ENCODE results near the gene PCDH9.

PCDH9 gene

DNA sequence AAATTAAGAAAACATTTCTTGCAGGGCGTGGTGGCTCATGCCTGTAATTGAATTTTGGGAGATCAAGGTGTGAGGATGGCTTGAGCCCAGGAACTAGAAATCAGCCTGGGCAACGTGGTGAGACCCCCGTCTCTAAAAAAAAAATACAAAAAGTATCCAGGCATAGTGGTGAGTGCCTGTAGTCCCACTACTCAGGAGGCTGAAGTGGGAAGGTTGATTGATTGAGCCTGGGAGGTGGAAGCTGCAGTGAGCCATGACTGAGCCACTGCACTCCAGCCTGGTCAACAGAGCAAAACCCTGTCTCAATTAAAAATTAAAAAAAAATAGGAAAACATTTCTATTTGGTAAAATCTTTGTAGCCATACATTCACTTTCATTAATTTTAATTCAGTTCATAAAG lies 526.5 kb downstream of the PCDH9 start:
- DNase-seq = no peak

DNA sequence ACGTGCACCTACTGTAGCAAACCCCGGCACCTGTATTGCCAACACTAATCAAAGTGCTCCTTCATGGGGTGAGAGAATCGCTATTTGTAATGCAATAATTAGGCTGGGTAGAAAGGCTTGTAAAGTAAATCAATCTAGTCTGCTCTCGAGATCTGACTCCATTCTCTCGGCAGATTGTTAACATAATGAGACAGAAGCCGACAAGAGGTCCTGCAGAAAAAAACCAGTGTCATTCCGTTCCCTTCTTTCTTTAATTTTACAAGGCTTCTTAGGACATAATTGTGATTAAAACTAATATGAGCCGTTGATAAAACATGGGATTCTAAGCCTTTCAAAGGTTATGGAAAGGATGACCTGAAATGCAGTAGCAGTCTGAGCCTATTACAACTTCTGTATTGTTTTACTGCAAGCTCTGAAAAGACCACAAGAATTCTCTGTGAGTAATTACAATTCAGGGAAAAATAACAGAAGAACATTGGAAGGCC lies 530.0 kb downstream of the PCDH9 start:
- DNase-seq = no peak

DNA sequence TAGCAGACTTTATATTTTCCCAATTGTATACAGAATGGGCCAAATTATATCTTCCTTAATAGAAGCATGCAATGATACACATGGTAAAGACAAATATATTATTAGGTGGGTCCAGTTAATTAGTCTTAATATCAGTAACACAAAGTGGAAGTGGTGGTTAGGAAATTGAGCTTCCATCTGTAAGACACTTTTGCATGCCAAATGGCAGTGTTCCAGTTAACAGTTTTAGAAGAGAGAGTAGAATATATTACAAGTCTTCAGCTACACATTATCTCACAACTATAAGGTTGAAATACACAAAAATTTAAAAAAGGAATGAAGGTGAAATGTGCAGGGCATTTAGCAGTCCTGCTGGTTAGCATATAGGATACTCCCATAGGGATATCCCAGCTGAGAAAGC lies 536.5 kb downstream of the PCDH9 start:
- peak; percentile 12 for DNase-seq

GRCh38 chr13:66691149-66691548 lies 539.0 kb downstream of the PCDH9 start:
- DNase-seq = no peak

GRCh38 chr13:66689628-66690027 lies 540.5 kb downstream of the PCDH9 start:
- DNase-seq = peak; percentile 50

DNA sequence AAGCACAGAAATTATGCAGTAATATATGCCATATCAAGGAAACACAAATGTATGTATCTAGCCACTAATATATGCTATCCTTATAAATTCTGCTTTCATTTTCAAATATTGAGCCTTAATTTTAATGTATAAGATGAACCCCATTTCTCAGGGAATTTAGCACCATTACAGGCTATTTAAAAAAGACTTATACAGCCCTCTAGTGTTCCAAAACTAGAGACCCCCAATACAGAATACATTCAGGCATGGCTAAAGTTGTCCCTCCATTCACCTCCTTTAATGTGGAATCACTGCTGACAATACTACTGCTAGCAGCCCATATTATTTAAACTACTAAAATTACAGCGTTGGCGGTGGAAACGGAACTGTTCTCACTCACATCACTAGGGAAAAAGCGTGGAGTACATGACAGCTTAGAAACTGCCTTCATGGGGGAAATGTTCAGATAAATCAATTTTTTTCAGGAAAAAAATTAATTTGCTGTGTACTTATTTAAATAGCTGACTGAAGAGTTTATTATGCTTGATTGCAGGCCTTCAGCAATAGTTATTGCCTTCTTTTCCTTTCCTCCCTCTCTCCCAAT lies 541.0 kb downstream of the PCDH9 start:
- no peak for DNase-seq

- no peak for DNase-seq
These were observed 548.7 kb downstream of the PCDH9 start for GRCh38 chr13:66681403-66681802.

DNA sequence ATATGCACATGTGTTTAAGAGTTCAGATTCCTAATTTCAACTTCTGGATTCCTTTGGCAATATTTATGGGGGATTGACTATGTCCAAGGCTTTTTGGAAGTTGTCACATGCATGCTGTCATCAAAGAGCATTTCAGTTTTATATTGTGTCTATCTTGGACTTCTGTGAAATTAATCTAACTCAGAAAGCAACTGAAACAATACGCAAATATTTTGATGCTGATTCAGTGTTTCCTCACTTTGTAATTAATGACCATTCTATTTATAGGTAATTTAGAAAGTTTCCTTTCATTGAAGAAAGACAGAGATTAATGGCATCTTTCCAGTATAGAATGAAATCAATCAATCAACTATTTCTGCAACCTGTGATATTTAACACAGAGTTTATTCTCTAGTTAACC lies 550.1 kb downstream of the PCDH9 start:
- DNase-seq = no peak

DNA sequence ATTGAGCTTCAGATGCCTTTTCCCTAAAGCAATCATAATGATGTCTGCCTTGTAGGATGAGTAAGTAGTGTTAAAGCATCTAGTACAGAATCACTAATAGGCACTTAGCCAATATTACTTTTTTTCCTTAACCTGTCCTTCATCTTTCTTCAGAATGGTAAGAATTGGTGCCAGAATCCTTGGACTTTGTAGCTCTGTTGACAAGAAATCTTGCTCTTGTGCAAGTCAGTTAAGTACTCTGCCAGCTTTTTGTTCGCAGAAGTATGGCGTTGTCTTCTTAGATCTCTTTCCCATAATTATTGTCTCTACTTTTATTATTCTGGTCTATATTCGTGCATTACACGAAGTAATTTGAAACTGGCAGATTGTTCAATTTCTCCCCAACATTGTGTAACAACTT lies 554.5 kb downstream of the PCDH9 start:
- DNase-seq = no peak

GRCh38 chr13:66673401-66673800 lies 556.7 kb downstream of the PCDH9 start:
- no peak for DNase-seq

- peak; percentile 16 for DNase-seq
These were observed 564.1 kb downstream of the PCDH9 start for GRCh38 chr13:66665991-66666390.

- DNase-seq = peak; percentile 22
These were observed 566.4 kb downstream of the PCDH9 start for GRCh38 chr13:66663711-66664110.

DNA sequence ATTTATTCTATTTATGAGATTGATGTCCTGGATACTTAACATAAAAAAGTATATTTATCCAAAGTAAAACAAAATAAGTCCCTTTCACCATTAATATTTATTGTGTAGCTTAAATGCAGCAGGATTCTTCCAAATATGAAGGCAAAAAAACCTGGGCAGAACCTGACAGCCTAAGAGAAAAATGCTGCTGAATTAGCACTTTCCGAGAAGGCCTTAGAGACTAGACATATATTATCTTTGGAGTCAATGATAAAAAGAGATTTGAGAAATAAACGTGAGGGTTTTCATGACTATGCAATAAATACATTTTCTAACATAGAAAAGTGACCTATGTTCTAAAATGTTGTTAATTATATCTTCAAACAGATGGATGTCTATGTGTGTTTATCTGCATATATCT lies 566.9 kb downstream of the PCDH9 start:
- DNase-seq = no peak

DNA sequence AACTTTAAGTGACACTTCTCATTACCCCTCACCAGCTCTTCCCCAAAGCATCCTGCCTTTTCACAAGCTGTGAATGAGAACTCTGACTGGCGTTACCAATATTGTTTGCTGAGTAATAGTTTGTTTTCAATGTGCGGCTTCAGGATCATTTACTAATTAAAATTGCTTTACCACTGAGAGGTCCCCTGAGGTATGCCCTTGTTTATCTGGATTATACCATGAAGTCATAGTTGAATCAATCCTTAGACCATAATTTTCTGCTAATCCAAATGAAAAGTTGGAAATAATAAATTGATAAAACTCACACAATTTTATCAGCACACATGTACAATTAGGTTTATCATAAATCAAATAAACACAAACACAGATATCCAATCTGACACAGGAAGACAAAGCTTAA lies 568.8 kb downstream of the PCDH9 start:
- DNase-seq = no peak

GRCh38 chr13:66660468-66660813 lies 569.7 kb downstream of the PCDH9 start:
- DNase-seq = no peak

DNA sequence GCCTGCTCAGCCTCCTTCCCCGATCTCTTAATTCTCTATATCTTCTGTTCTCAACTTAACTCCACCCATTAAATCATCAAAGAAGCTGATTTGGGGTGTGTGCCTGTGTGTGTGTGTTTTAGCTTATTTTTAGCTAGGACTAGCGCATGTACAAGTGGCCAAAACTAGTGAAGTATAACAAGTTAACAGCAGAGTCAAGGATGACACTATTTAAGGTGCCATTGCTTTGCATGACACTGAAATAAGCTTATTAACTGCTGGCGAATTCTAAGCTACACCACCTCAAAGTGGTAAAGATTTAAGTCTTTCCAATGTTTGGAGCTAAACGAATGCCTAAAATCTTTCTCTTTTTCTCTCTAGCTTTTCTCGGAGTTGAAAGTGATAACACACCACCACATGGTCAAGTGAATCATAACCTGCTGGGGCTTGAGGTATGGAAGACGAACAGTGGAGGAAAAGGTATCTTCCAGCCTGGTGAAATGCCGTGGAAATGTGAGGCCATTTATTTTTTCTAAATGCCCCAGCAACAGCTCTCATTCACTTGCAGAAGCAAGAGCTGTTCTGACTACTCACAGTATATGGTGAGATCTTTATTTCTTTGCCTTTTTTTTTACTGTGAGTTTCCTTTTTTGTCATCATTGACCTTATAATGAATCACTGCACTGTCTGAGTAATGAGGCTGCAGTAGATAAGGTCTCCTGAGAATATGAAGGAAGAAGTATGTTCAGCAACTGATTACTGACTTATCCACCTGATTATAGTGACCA lies 570.3 kb downstream of the PCDH9 start:
- DNase-seq = no peak

DNA sequence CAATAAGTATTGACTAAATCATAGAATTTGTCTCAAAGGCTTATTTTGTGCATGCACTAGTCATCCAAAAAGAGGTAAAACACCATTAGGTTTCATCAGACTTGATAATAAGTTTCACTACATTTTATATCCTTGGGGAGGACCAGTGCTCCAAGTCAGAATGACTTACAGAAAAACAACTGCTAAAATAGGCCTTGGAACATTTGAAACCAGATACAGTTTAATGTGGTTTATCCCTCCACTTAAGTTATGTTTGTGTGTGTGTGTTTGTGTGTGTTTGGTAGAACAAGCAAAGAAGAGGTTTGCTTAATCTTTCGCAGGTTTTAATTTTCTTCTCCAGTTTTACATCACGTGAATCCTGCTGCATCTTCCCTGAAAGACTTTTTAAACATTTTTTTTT lies 570.9 kb downstream of the PCDH9 start:
- no peak for DNase-seq

DNA sequence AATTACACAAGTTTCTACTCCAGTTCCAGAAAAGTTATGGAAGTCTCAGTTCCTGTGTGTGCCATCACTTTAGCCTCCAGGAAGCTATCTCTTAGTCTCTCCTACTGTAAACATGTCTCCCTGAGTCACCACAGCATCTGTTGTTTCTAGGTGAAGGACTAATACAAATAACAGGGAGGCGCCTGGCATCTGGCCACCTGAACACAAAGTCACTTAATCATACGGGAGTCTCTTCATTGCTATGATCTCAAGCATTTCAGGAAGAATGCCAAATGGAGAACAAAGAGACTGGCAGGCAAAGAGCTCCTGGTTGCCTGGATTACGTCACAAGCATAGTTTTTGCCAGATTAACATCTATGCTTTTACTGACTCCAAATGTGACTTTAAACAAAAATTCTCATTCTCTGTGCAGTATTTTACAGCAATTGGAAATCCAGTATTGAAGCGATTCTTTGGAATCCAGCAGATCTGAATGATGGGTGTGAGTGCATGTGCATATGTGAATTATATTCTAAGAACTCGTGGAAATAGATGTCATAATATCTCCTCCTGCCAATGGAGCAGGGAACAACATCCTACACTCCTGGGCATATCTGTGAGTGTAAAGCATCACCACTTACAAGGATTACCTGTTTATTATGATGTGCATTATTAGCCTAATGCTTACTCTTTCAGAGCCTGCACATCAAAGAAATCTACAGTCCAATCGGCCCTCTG lies 572.8 kb downstream of the PCDH9 start:
- peak; percentile 98 for DNase-seq

DNA sequence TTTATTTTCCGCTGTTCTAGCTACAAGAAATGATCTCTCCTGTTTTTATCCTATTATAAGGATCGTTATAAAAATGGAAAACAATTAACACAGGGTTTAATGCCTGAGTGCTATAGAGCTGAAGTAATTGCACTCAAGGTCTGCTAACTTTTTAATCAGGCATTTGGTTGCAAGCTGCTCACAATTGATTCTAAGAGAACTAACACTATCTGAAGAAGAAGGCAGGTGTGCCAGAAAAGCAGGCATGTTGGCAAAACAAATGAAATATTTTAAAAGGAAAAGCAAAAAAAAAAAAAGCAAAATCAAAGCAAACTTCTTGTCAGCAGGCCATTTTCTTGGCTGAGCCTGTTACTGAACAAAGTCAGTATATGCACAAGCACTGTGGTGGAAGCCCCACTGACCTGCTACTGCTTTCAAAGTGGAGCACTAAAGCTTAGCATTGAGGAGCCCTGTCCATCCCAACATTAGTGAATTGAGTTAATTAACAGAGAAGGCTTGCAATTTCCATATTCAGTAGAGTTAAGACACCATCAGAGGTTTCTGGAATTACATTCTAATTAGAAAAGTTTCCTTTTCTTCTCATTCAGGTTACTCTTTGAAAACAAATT lies 574.2 kb downstream of the PCDH9 start:
- peak; percentile 46 for DNase-seq

DNA sequence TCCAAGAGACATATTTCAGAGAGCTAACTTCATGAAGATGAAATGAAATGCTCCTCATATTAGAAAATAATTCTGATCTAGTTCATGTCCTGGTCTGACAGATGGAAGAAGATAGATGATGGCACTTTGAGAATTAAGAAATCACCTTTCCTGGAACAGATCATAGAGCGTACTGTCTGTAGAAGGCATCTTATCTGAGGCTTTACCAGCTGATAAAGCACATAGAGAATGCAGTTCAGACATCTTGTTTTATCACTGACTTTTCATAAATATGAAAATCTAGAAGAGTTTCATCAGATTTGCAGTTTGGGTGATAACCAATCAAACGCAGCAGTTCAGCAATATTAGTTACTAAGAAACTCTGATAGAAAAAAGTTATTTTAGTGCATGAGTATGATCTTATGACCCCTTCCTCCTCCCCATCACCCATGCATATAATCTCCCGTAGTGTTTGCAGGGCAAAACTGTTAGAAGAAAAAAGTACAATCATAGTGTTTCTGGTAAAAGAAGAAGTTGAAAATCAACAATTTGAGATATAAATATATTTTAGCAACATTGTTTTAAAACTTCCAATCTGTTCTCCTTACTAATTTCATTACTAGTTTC lies 585.2 kb downstream of the PCDH9 start:
- no peak for DNase-seq

- DNase-seq = no peak
These were observed 589.9 kb downstream of the PCDH9 start for GRCh38 chr13:66640231-66640630.

DNA sequence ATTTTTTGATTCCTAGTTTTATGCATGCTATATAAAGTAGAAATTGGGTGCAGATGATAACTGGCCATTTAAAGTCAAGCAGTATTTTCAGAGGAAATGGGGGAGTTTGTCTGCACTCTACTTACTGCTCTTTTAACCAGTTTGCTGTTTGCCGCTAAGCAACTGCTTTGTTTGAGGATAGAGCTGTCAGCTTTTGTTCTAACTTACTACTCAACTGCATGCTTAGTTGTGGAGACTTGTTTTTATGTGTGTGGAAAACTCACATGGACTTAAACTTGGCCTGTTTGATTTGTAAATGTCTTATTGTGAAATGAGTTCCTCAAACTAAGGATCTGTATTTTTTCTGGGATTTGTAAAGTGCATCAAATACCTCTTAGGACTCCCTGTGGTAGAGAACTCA lies 591.1 kb downstream of the PCDH9 start:
- DNase-seq = no peak

DNA sequence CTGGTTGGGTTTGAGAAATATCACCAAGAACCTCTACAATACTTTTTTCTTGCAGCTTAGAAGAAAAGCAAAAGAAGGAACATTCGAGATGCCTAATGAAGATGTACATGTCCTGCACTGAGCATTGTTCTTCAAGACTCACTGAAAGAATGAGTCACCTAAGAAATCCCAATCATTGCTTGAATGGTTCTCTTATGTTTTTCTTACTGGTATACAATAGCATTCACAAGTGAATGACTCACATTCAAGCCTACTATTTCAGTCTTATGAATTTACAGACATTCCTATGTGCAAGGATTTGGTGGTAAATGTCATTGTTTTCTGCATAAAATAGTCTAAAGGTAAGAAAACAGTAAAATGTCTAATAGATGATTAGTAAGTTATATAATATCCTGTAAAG lies 594.6 kb downstream of the PCDH9 start:
- no peak for DNase-seq

All from NCI-H2171 (cell line).